ENCODE results near the gene AGER.

DNA sequence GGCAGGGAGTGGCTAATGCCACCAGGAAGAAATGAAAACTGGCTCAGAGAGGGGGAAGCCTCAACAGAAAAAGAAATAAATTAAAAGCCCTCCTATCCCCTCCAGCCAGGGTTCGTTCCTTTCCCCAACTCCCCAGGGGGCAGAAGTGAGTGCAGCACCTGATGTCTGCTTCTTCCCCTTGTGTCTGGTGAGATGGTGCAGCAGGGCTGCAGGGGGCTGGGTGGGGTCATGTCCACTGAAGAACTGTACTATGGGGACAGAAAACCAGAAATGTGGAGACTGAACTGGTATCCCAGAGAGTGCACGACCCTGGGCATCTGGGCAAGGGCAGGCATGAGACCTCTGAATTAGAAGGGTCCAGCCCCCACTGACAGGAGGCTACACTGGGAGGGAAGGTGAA, 15.7 kb downstream of the AGER start:
- TF ChIP-seq EZH2 (IDR thresholded peaks at IDR 0.05) = no peak
- TF ChIP-seq, protein P1, sequence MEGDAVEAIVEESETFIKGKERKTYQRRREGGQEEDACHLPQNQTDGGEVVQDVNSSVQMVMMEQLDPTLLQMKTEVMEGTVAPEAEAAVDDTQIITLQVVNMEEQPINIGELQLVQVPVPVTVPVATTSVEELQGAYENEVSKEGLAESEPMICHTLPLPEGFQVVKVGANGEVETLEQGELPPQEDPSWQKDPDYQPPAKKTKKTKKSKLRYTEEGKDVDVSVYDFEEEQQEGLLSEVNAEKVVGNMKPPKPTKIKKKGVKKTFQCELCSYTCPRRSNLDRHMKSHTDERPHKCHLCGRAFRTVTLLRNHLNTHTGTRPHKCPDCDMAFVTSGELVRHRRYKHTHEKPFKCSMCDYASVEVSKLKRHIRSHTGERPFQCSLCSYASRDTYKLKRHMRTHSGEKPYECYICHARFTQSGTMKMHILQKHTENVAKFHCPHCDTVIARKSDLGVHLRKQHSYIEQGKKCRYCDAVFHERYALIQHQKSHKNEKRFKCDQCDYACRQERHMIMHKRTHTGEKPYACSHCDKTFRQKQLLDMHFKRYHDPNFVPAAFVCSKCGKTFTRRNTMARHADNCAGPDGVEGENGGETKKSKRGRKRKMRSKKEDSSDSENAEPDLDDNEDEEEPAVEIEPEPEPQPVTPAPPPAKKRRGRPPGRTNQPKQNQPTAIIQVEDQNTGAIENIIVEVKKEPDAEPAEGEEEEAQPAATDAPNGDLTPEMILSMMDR (IDR thresholded peaks at IDR 0.05) = no peak
